OCI-LY1 (cell line): Measurements from ENCODE around the gene SGO2.

Experiments
- H2AFZ ChIP-seq: fragments of 200-600 bp; sonication (generic), shearing (Covaris generic); 2 replicates; pipeline ENCODE4 v1.6.0; 2014; ENCODE audit warnings: antibody characterized with exemption, mild to moderate bottlenecking, low read length
- H3F3A ChIP-seq: fragments of 200-600 bp; sonication (generic), shearing (Covaris generic); 2 replicates; pipeline ENCODE4 v1.6.0; 2014; ENCODE audit warnings: mild to moderate bottlenecking, antibody characterized with exemption, low read length, moderate library complexity; ENCODE audit not compliant: insufficient read depth
- H3K27ac ChIP-seq: fragments of 200-600 bp; sonication (generic); 2 replicates; pipeline ENCODE4 v1.5.1; 2014; ENCODE audit warnings: low read length, mixed run types, mild to moderate bottlenecking, low read depth; ENCODE audit not compliant: poor library complexity, severe bottlenecking
- H3K27me3 ChIP-seq: fragments of 200-600 bp; sonication (generic); 2 replicates; pipeline ENCODE4 v1.6.0; 2014; ENCODE audit warnings: antibody characterized with exemption, mild to moderate bottlenecking, low read length, moderate library complexity; ENCODE audit not compliant: insufficient read depth
- H3K36me3 ChIP-seq: fragments of 200-600 bp; sonication (generic); 2 replicates; pipeline ENCODE4 v1.6.1; 2014; ENCODE audit warnings: mild to moderate bottlenecking, antibody characterized with exemption, low read length, moderate library complexity, mixed read lengths; ENCODE audit not compliant: insufficient read depth
- H3K4me1 ChIP-seq: fragments of 200-600 bp; sonication (generic); 2 replicates; pipeline ENCODE4 v1.5.1; 2014; ENCODE audit warnings: mild to moderate bottlenecking, low read length, moderate library complexity; ENCODE audit not compliant: insufficient read depth, severe bottlenecking
- H3K4me2 ChIP-seq: fragments of 200-600 bp; sonication (generic), shearing (Covaris generic); 2 replicates; pipeline ENCODE4 v1.6.1; 2014; ENCODE audit warnings: low read length
- H3K4me3 ChIP-seq: fragments of 200-600 bp; sonication (generic); 2 replicates; pipeline ENCODE4 v1.5.1; 2014; ENCODE audit warnings: low read length, low read depth, mild to moderate bottlenecking, mixed read lengths; ENCODE audit not compliant: poor library complexity, severe bottlenecking
- H3K79me2 ChIP-seq: fragments of 200-600 bp; shearing (Covaris generic); 2 replicates; pipeline ENCODE4 v1.6.1; 2016; ENCODE audit warnings: mixed run types, low read length, mixed read lengths; ENCODE audit not compliant: insufficient read depth
- H3K9ac ChIP-seq: fragments of 200-600 bp; sonication (generic), shearing (Covaris generic); 2 replicates; pipeline ENCODE4 v1.6.1; 2014; ENCODE audit warnings: mild to moderate bottlenecking, low read length, mixed read lengths
- H3K9me2 ChIP-seq: fragments of 200-600 bp; sonication (generic), shearing (Covaris generic); 2 replicates; pipeline ENCODE4 v1.6.1; 2014; ENCODE audit warnings: low read depth, mild to moderate bottlenecking, low read length, mixed read lengths
- H3K9me3 ChIP-seq: fragments of 200-600 bp; shearing (Covaris generic); 2 replicates; pipeline ENCODE4 v1.6.1; 2014; ENCODE audit warnings: low read length, mixed read lengths
- H4K20me1 ChIP-seq: fragments of 200-600 bp; sonication (generic), shearing (Covaris generic); 2 replicates; pipeline ENCODE4 v1.6.0; 2016; ENCODE audit warnings: mild to moderate bottlenecking, low read length; ENCODE audit not compliant: insufficient read depth
- EZH2 ChIP-seq: fragments of 200-600 bp; sonication (generic), shearing (Covaris generic); IDR thresholded peaks from 2 replicates; pipeline ENCODE4 v1.8.0; 2017; ENCODE audit warnings: borderline replicate concordance, mixed run types, mild to moderate bottlenecking, antibody characterized with exemption, low read length, moderate library complexity, mixed read lengths
- TF ChIP-seq, protein P1 (sequence below): fragments of 200-600 bp; sonication (generic), shearing (Covaris generic); IDR thresholded peaks from 2 replicates; pipeline ENCODE4 v1.5.1; 2017; ENCODE audit warnings: mild to moderate bottlenecking, antibody characterized with exemption, low read length, moderate library complexity, mixed read lengths

The SGO2 gene

GRCh38 chr2:200614249-200614648 is 88.2 kb downstream of the SGO2 start:
- no peak overlapping the region for H3K27ac ChIP-seq
- no peaks in the 10 kb centered on the region for H3K27me3 ChIP-seq
- no peak overlapping the region for H3K4me2 ChIP-seq
- H3K9me2 ChIP-seq: no peaks in the 10 kb centered on the region
- no peaks in the 10 kb centered on the region for H4K20me1 ChIP-seq
- peaks cover 59% of the 10 kb centered on the region for H3K36me3 ChIP-seq
- H3K9ac ChIP-seq: no peak overlapping the region
- H3K4me1 ChIP-seq: peaks cover 38% of the 10 kb centered on the region
- TF ChIP-seq, protein P1, sequence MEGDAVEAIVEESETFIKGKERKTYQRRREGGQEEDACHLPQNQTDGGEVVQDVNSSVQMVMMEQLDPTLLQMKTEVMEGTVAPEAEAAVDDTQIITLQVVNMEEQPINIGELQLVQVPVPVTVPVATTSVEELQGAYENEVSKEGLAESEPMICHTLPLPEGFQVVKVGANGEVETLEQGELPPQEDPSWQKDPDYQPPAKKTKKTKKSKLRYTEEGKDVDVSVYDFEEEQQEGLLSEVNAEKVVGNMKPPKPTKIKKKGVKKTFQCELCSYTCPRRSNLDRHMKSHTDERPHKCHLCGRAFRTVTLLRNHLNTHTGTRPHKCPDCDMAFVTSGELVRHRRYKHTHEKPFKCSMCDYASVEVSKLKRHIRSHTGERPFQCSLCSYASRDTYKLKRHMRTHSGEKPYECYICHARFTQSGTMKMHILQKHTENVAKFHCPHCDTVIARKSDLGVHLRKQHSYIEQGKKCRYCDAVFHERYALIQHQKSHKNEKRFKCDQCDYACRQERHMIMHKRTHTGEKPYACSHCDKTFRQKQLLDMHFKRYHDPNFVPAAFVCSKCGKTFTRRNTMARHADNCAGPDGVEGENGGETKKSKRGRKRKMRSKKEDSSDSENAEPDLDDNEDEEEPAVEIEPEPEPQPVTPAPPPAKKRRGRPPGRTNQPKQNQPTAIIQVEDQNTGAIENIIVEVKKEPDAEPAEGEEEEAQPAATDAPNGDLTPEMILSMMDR: no peak
- no peak for TF ChIP-seq EZH2
- H3K4me3 ChIP-seq: no peak overlapping the region
- no peak overlapping the region for H2AFZ ChIP-seq
- no peaks in the 10 kb centered on the region for H3K9me3 ChIP-seq
- no peaks in the 10 kb centered on the region for H3K79me2 ChIP-seq
- H3F3A ChIP-seq: no peaks in the 10 kb centered on the region

DNA sequence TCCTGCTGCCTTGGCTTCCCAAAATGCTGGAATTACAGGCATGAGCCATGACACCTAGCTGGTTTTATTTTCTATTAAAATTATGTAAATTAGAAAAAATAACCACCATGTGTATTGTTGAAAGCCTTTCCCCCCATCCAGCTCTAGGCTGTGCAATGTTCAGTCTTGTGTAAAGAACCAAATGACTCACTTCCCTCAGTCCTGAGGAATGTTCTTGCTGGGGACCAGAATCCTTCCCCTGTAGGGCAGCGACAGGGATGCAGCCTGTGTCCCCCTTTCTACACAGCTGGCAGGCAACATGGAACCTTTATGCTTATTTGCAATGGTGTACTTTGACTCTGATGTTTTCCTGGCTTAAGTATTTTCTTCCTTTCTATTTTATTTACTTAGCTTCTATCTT is 89.2 kb downstream of the SGO2 start:
- H3K27ac ChIP-seq: peak overlapping the region; percentile 81

GRCh38 chr2:200616193-200616592 is 90.2 kb downstream of the SGO2 start:
- Histone ChIP-seq H3K36me3 (peaks cover 55% of the 10 kb centered on the region), H3K27ac (peak overlapping the region; percentile 81), H3K9me2 (no peaks in the 10 kb centered on the region), H3K4me1 (peaks cover 38% of the 10 kb centered on the region), H3K79me2 (no peaks in the 10 kb centered on the region), H3F3A (no peaks in the 10 kb centered on the region), H2AFZ (no peak overlapping the region), H3K27me3 (no peaks in the 10 kb centered on the region), H3K4me3 (peak overlapping the region; percentile 28), H3K9me3 (no peaks in the 10 kb centered on the region), H4K20me1 (no peaks in the 10 kb centered on the region), H3K4me2 (peak overlapping the region; percentile 58), H3K9ac (peak overlapping the region; percentile 46; the same call in 1 of the 2 replicates)
- TF ChIP-seq, protein P1: no peak; the same call in 1 of the 2 replicates

More for the DNA sequence above, 89.2 kb downstream of the SGO2 start:
- H3K79me2 ChIP-seq: no peaks in the 10 kb centered on the region
- H3K4me2 ChIP-seq: no peak overlapping the region
- no peak overlapping the region for H2AFZ ChIP-seq
- H3K9ac ChIP-seq: no peak overlapping the region
- H3K9me2 ChIP-seq: no peaks in the 10 kb centered on the region
- no peaks in the 10 kb centered on the region for H3K27me3 ChIP-seq
- no peaks in the 10 kb centered on the region for H3F3A ChIP-seq
- H3K9me3 ChIP-seq: no peaks in the 10 kb centered on the region
- no peak overlapping the region for H3K4me3 ChIP-seq
- TF ChIP-seq, protein P1: no peak
- TF ChIP-seq EZH2: no peak
- H3K36me3 ChIP-seq: peaks cover 53% of the 10 kb centered on the region
- H4K20me1 ChIP-seq: no peaks in the 10 kb centered on the region
- H3K4me1 ChIP-seq: peaks cover 38% of the 10 kb centered on the region
